ENCODE data around the gene ZSCAN31. TPM values are rescaled to one million over a fixed set of nuclear protein-coding genes. Genes with fewer than 3 reads are reported as not detected.

The ZSCAN31 gene
- total and polyA plus RNA-seq, 2 donors (not counting 3 experiments of a cell fraction or from before 2014, with no cell fraction given) = 12.9 to 23.0 TPM

GRCh38 chr6:28326371-28326948 lies 9.5 kb downstream of the ZSCAN31 start:
- Histone ChIP-seq H3K27ac (ENCODE audit: insufficient read depth, low read depth, low read length) (no peak overlapping the region), H3K79me2 (ENCODE audit: control insufficient read depth, insufficient read depth, low read length) (no peaks in the 10 kb centered on the region), H2AFZ (ENCODE audit: low read depth, low read length) (no peak overlapping the region), H3K4me2 (ENCODE audit: insufficient read depth, low read length) (no peak overlapping the region), H3K36me3 (ENCODE audit: control insufficient read depth in 2 of 2, extremely low read depth in 1 of 2, insufficient read depth in 2 of 2, low read length in 2 of 2) (peaks cover 0 to 4% of the 10 kb centered on the region in 2 experiments), H3K4me3 (replicated peaks in 1 of 3; ENCODE audit: insufficient read depth in 1 of 3, low read depth in 1 of 3, low read length in 3 of 3) (no peak overlapping the region), H4K20me1 (replicated peaks; ENCODE audit: control insufficient read depth, extremely low read depth, insufficient read depth, low read length) (no peaks in the 10 kb centered on the region), H3K9ac (replicated peaks; ENCODE audit: extremely low read depth, insufficient read depth, low read length) (no peak overlapping the region), H3K9me3 (replicated peaks; ENCODE audit: control insufficient read depth, insufficient read depth, low read length) (peaks cover 7% of the 10 kb centered on the region), H3K27me3 (ENCODE audit: control insufficient read depth in 2 of 2, insufficient read depth in 2 of 2, low read length in 2 of 2) (no peaks in the 10 kb centered on the region), H3K4me1 (ENCODE audit: control insufficient read depth, extremely low read depth, insufficient read depth, low read length) (no peaks in the 10 kb centered on the region), H3K9me1 (replicated peaks; ENCODE audit: control insufficient read depth, extremely low read depth, insufficient read depth, low read length) (no peaks in the 10 kb centered on the region)
- POLR2A ChIA-PET = no interaction called here
- intact Hi-C loops (cut with micrococcal nuclease) (no loop called here), dilution Hi-C loops (cut with MboI; ENCODE audit: extremely low pct_ligation_motif_present, low sequenced_read_pairs) (no loop called here)
- BruUV-seq (replicated peaks) = no TSS peak
- CTCF ChIA-PET = no interaction called here
- DNase-seq (ENCODE audit: low read depth, low spot score) (no peak), FAIRE-seq (no peak)
- TF ChIP-seq EZH2 (IDR thresholded peaks at IDR 0.05; ENCODE audit: borderline replicate concordance, low read depth, low read length, severe bottlenecking) (no peak), MYC (IDR thresholded peaks at IDR 0.05; ENCODE audit: low read depth, low read length) (no peak), FOS (IDR thresholded peaks at IDR 0.05; ENCODE audit: borderline replicate concordance, insufficient read depth, low read length) (no peak), POLR2AphosphoS5 (IDR thresholded peaks at IDR 0.05; ENCODE audit: insufficient read depth, low read depth, low read length) (no peak), POLR2A (IDR thresholded peaks at IDR 0.05; ENCODE audit: low read depth, low read length) (no peak), MAX (IDR thresholded peaks at IDR 0.05; ENCODE audit: insufficient read depth, insufficient read length) (no peak), CTCF (IDR thresholded peaks at IDR 0.05; ENCODE audit: extremely low read depth in 1 of 2, insufficient read depth in 1 of 2, low read depth in 1 of 2, low read length in 2 of 2) (no peak), JUN (IDR thresholded peaks at IDR 0.05; ENCODE audit: borderline replicate concordance, insufficient read depth, insufficient read length, low read depth) (no peak), GATA2 (IDR thresholded peaks at IDR 0.05; ENCODE audit: insufficient read depth, insufficient read length, low read depth, low read length) (no peak)
